GM18498 (cell line): ENCODE data around the gene VANGL2.

Experiments used
- ATAC-seq: cut with Tn5 transposase; IDR thresholded peaks from one replicate; pipeline ENCODE4 v1.9.1; 2021; ENCODE audit warnings: mild to moderate bottlenecking, moderate library complexity; ENCODE audit not compliant: unreplicated experiment

Gene VANGL2

GRCh38 chr1:160405331-160405877 lies 5.0 kb downstream of the VANGL2 start:
- no peak for ATAC-seq

- ATAC-seq = no peak
Measured at GRCh38 chr1:160406131-160406968, 6.0 kb downstream of the VANGL2 start.

- no peak for ATAC-seq
Measured at GRCh38 chr1:160407839-160408801, 7.8 kb downstream of the VANGL2 start.

- no peak for ATAC-seq
Measured at GRCh38 chr1:160408864-160409263, 8.5 kb downstream of the VANGL2 start.

GRCh38 chr1:160409486-160409885 lies 9.1 kb downstream of the VANGL2 start:
- ATAC-seq = no peak

- ATAC-seq = no peak
Measured at GRCh38 chr1:160410406-160411005, 10.1 kb downstream of the VANGL2 start.

- ATAC-seq = no peak
Measured at GRCh38 chr1:160411271-160412027, 11.1 kb downstream of the VANGL2 start.

- ATAC-seq = no peak
Measured at GRCh38 chr1:160412028-160412362, 11.6 kb downstream of the VANGL2 start.

- no peak for ATAC-seq
Measured at GRCh38 chr1:160413716-160414115, 13.4 kb downstream of the VANGL2 start.

- no peak for ATAC-seq
Measured at GRCh38 chr1:160414881-160415280, 14.5 kb downstream of the VANGL2 start.

- no peak for ATAC-seq
Measured at GRCh38 chr1:160415696-160416290, 15.4 kb downstream of the VANGL2 start.

GRCh38 chr1:160416369-160416768 lies 16.0 kb downstream of the VANGL2 start:
- ATAC-seq = no peak

- no peak for ATAC-seq
Measured at GRCh38 chr1:160418483-160418882, 18.1 kb downstream of the VANGL2 start.

- ATAC-seq = no peak
Measured at GRCh38 chr1:160419150-160419837, 18.9 kb downstream of the VANGL2 start.

- ATAC-seq = no peak
Measured at GRCh38 chr1:160419838-160420169, 19.4 kb downstream of the VANGL2 start.

- no peak for ATAC-seq
Measured at GRCh38 chr1:160420881-160421842, 20.8 kb downstream of the VANGL2 start.

- ATAC-seq = no peak
Measured at GRCh38 chr1:160421881-160422280, 21.5 kb downstream of the VANGL2 start.

GRCh38 chr1:160423966-160424365 lies 23.6 kb downstream of the VANGL2 start:
- ATAC-seq = no peak
